ENCODE measurements around the gene PCK2. TPM values are rescaled to one million over a fixed set of nuclear protein-coding genes. Genes with fewer than 3 reads are reported as not detected.

PCK2 gene
- total RNA-seq, 1 donor from 2014 or later = 3.1 TPM

DNA sequence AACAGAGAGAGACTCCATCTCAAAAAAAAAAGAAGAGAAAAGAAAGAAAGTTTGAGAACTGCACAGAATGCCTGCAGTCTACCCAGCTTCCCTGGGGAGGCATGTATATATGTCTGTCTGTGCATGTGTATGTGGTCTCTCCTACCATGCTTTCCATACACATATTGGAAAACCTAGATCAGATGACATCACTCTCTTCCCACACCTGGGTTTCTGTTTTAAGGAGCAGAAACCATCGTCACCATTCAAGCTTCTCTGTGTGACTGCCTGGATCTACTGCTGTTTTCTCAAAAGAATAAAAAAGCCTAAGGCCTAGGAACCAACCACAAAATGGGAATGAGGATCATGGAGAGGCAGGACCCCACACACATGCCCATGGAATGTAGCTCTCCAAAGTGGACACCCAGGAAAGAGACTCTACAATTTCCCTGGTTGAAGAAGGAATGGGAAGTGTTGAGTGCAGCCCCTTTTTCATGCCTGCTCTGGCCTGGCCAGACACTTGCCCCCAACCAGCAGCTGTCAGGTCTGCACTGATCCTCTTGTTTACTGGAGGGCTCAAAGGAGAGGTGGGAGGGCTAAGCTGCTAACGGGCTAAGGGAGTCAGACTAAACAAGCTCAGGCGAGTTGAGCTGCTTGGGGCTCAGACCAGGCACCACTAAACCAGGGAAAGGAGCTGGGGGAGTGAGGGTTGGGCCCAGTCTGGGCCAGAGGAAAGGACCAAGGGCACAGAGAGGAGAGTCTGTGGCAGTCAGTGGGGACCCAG lies 7.7 kb upstream of the PCK2 start:
- no peak for DNase-seq
- Histone ChIP-seq H3K27me3 (ENCODE audit: low read depth) (peaks cover 13% of the 10 kb centered on the region), H3K36me3 (no peaks in the 10 kb centered on the region), H3K4me3 (no peak overlapping the region), H3K27ac (replicated peaks) (no peak overlapping the region), H3K4me1 (peaks cover 5% of the 10 kb centered on the region), H3K9me3 (replicated peaks) (no peaks in the 10 kb centered on the region)
- TF ChIP-seq, protein P1, sequence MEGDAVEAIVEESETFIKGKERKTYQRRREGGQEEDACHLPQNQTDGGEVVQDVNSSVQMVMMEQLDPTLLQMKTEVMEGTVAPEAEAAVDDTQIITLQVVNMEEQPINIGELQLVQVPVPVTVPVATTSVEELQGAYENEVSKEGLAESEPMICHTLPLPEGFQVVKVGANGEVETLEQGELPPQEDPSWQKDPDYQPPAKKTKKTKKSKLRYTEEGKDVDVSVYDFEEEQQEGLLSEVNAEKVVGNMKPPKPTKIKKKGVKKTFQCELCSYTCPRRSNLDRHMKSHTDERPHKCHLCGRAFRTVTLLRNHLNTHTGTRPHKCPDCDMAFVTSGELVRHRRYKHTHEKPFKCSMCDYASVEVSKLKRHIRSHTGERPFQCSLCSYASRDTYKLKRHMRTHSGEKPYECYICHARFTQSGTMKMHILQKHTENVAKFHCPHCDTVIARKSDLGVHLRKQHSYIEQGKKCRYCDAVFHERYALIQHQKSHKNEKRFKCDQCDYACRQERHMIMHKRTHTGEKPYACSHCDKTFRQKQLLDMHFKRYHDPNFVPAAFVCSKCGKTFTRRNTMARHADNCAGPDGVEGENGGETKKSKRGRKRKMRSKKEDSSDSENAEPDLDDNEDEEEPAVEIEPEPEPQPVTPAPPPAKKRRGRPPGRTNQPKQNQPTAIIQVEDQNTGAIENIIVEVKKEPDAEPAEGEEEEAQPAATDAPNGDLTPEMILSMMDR (IDR thresholded peaks at IDR 0.05; ENCODE audit: borderline replicate concordance) = no peak
- intact Hi-C loops (cut with micrococcal nuclease) = no loop called here

DNA sequence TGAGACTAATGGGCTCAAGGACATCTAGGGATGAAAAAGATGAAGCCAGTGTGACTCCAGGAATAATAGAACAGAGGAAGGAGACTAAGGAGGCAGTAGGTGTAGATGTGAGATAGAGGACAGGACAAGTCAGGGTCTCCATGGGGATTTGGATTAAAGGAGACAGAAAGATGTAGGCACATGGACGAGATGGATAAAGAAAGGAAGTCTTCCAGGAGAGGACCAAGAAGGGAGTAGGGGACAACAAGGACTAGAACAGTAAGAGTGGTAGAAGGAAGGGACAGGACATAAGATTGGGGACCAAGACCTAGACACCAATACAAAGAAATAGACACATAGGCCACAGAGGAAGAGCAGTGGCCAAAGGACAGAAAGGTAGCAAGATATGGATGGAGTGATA lies 7.1 kb upstream of the PCK2 start:
- H3K9me3 ChIP-seq (replicated peaks) = no peaks in the 10 kb centered on the region
- no peak overlapping the region for H3K27ac ChIP-seq (replicated peaks)
- no peaks in the 10 kb centered on the region for H3K4me1 ChIP-seq
- intact Hi-C loops (cut with micrococcal nuclease) = no loop called here
- TF ChIP-seq, protein P1 (IDR thresholded peaks at IDR 0.05; ENCODE audit: borderline replicate concordance) = no peak
- no peak for DNase-seq
- peaks cover 6% of the 10 kb centered on the region for H3K27me3 ChIP-seq (ENCODE audit: low read depth)
- H3K4me3 ChIP-seq = no peak overlapping the region
- no peaks in the 10 kb centered on the region for H3K36me3 ChIP-seq

DNA sequence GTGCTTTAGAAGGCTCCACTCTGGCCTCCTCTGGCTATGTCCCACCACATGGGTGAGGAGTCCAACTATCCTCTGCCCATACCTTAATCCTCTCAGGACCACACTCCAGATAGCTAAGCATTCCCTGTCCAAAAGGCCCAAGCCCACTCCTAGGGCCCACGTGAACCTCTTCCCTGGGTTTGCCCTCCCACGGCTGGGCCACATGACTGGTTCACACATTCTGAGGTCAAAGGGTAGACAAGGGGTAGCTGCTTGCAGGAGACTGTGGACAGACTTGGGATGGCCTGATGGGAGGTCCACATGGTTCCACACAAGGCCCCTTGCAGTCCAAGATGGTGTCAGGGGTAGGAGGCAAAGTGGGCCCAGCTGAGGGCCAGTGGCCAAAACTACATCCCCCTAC lies 6.0 kb upstream of the PCK2 start:
- H3K4me3 ChIP-seq = no peak overlapping the region
- TF ChIP-seq, protein P1 (IDR thresholded peaks at IDR 0.05; ENCODE audit: borderline replicate concordance) = no peak
- H3K27me3 ChIP-seq (ENCODE audit: low read depth) = no peaks in the 10 kb centered on the region
- no peaks in the 10 kb centered on the region for H3K36me3 ChIP-seq
- intact Hi-C loops (cut with micrococcal nuclease) = no loop called here
- H3K9me3 ChIP-seq (replicated peaks) = no peaks in the 10 kb centered on the region
- H3K27ac ChIP-seq (replicated peaks) = no peak overlapping the region
- H3K4me1 ChIP-seq = no peaks in the 10 kb centered on the region
- DNase-seq = no peak

DNA sequence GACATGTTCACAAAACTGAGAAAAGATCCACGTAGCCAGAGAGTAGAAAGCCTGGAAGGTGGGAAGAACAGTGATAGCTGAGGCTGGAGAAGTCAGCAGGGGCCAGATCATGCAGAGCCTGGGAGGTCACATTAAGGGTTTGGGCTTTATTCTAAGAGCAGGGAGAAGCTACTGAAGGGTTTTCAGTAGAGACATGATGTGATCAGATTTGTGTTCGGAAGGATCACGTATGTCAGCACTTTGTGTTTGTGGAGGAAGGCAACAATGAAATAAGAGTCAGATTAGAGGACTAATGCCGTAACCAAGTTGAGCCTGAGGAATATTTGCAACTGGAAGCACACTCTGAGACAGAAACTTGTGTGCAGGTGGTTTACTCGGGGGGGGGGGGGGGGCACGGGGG lies 4.2 kb upstream of the PCK2 start:
- TF ChIP-seq, protein P1 (IDR thresholded peaks at IDR 0.05; ENCODE audit: borderline replicate concordance) = no peak
- H3K36me3 ChIP-seq = no peaks in the 10 kb centered on the region
- intact Hi-C loops (cut with micrococcal nuclease) = no loop called here

DNA sequence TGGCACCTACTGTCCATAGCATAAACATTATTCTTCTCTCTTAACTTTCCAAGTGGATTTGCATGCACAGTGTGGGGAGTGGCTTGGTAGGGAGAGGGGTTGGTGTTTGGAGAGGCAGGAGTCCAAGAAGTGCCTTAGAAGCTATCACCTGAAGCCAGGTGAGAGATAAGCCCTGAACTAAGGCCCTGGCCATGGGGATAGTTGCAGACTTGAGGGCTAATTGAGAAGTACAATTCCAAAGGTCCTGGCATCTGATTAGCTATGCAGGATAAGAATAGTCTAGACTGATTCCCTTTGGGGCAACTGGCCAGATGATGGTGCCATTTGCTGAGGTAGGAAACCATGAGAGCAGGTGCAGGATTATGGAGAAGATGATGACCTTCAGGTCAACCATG lies 2.0 kb upstream of the PCK2 start:
- Histone ChIP-seq H3K4me1 (peaks cover 26% of the 10 kb centered on the region), H3K4me3 (no peak overlapping the region), H3K27me3 (ENCODE audit: low read depth) (no peaks in the 10 kb centered on the region), H3K9me3 (replicated peaks) (no peaks in the 10 kb centered on the region), H3K27ac (replicated peaks) (no peak overlapping the region), H3K36me3 (no peaks in the 10 kb centered on the region)
- TF ChIP-seq, protein P1 (IDR thresholded peaks at IDR 0.05; ENCODE audit: borderline replicate concordance) = no peak
- intact Hi-C loops (cut with micrococcal nuclease) = no loop called here
- DNase-seq = no peak

More for the DNA sequence above, 4.2 kb upstream of the PCK2 start:
- Histone ChIP-seq H3K4me3 (no peak overlapping the region), H3K4me1 (peaks cover 16% of the 10 kb centered on the region), H3K27me3 (ENCODE audit: low read depth) (no peaks in the 10 kb centered on the region), H3K27ac (replicated peaks) (no peak overlapping the region), H3K9me3 (replicated peaks) (no peaks in the 10 kb centered on the region)
- no peak for DNase-seq

All from left ventricle myocardium inferior (tissue), 1 donor.